A549 (cell line): ENCODE measurements around the gene ZNF346. TPM values are rescaled to one million over a fixed set of nuclear protein-coding genes. Genes with fewer than 3 reads are reported as not detected.
A peak's percentile ranks its signal among the peaks of the same experiment; 100 is the strongest.

Source experiments
- ATAC-seq, 2 experiments: fragments of 200-7000 bp in 1 of 2; fragments of >200 bp in 1 of 2; cut with Nextera tagmentation in 1 of 2; cut with Tn5 transposase in 1 of 2; 3 replicates each; pipeline versions ENCODE4 v1.8.0 to v1.9.1; 2018 to 2020; ENCODE audit warnings: mild to moderate bottlenecking in 1 of 2, moderate library complexity in 1 of 2
- CTCF ChIA-PET: fragments of 300-600 bp; sonication (Branson Sonifier 250); formaldehyde crosslinking; extraction: SDS; loops from one replicate; lab custom pipeline; 2021; ENCODE audit warnings: antibody characterized with exemption, inconsistent platforms; lab: Yijun Ruan, JAX
- POLR2A ChIA-PET: fragments of 350-600 bp; formaldehyde crosslinking; extraction: SDS; loops from one replicate; lab custom pipeline; 2021; ENCODE audit warnings: antibody characterized with exemption, inconsistent platforms; lab: Yijun Ruan, JAX
- DNase-seq, 2 experiments: peaks; one replicate each; pipeline versions ENCODE4 v3.0.0 to v3.0.0-alpha.2; 2011 to 2016; ENCODE audit warnings: low read depth in 1 of 2, low spot score in 1 of 2
- FAIRE-seq: peaks from 2 replicates; lab custom pipeline; 2011; peaks lifted over from hg19 to GRCh38; lab: Jason Lieb, UNC
- H3K27ac ChIP-seq, 2 experiments: fragments of >200 bp; sonication (Bioruptor Twin); formaldehyde crosslinking; 3 replicates each; pipeline ENCODE4 v1.5.1; 2016 to 2017
- H3K4me1 ChIP-seq: fragments of >200 bp; sonication (Bioruptor Twin); formaldehyde crosslinking; 3 replicates; pipeline ENCODE4 v1.6.1; 2016
- H3K4me2 ChIP-seq: fragments of >200 bp; sonication (Bioruptor Twin); formaldehyde crosslinking; 3 replicates; pipeline ENCODE4 v1.6.1; 2016
- H3K4me3 ChIP-seq: fragments of >200 bp; sonication (Bioruptor Twin); formaldehyde crosslinking; 3 replicates; pipeline ENCODE4 v1.5.1; 2016
- H3K9me3 ChIP-seq: fragments of >200 bp; sonication (Bioruptor Twin); formaldehyde crosslinking; 3 replicates; pipeline ENCODE4 v1.6.1; 2016
- CBX2 ChIP-seq: fragments of 200-600 bp; sonication (generic); IDR thresholded peaks from 2 replicates; pipeline ENCODE4 v1.6.1; 2016; ENCODE audit warnings: low read depth, mild to moderate bottlenecking, borderline replicate concordance
- EHF ChIP-seq: fragments of 250-450 bp; sonication (Bioruptor Pico); IDR thresholded peaks from 2 replicates; pipeline ENCODE4 v1.5.0; 2020; ENCODE audit warnings: mild to moderate bottlenecking
- EHMT2 ChIP-seq: fragments of 200-600 bp; sonication (generic); IDR thresholded peaks from 2 replicates; pipeline ENCODE4 v1.6.1; 2016; ENCODE audit warnings: antibody characterized with exemption, low read depth, mild to moderate bottlenecking, moderate library complexity
- EP300 ChIP-seq, 2 experiments: fragments of >200 bp; sonication (Bioruptor Twin); formaldehyde crosslinking; IDR thresholded peaks; 2 replicates in 1 of 2; 3 replicates in 1 of 2; pipeline ENCODE4 v1.6.1; 2016 to 2017
- FOSL2 ChIP-seq, 2 experiments: fragments of 450-650 bp in 1 of 2; fragments of >200 bp in 1 of 2; sonication (Bioruptor Twin) in 1 of 2; formaldehyde crosslinking; IDR thresholded peaks; 2 replicates each; pipeline versions ENCODE4 v1.5.0 to v1.6.1; 2016 to 2020; ENCODE audit warnings: mild to moderate bottlenecking in 1 of 2, moderate library complexity in 1 of 2
- FOXS1 ChIP-seq: fragments of 250-450 bp; sonication (Bioruptor Pico); IDR thresholded peaks from 2 replicates; pipeline ENCODE4 v1.5.0; 2020; ENCODE audit warnings: mild to moderate bottlenecking, moderate library complexity
- GATA3 ChIP-seq: IDR thresholded peaks from 2 replicates; pipeline ENCODE4 v1.6.1; 2012; ENCODE audit warnings: borderline replicate concordance
- JUNB ChIP-seq: fragments of >200 bp; sonication (Bioruptor Twin); formaldehyde crosslinking; IDR thresholded peaks from 2 replicates; pipeline ENCODE4 v1.6.1; 2016
- MAZ ChIP-seq: fragments of 150-350 bp; IDR thresholded peaks from 2 replicates; pipeline ENCODE4 v1.6.1; 2014; ENCODE audit warnings: antibody characterized with exemption, low read depth, low read length, borderline replicate concordance
- NPAS2 ChIP-seq: fragments of 250-450 bp; sonication (Bioruptor Pico); IDR thresholded peaks from 2 replicates; pipeline ENCODE4 v1.8.0; 2022; ENCODE audit warnings: mild to moderate bottlenecking, moderate library complexity, borderline replicate concordance
- PHF8 ChIP-seq: fragments of 200-600 bp; sonication (generic); IDR thresholded peaks from 2 replicates; pipeline ENCODE4 v1.6.1; 2016; ENCODE audit warnings: low read depth, mild to moderate bottlenecking, antibody characterized with exemption, moderate library complexity, borderline replicate concordance
- RNF2 ChIP-seq: fragments of 200-600 bp; sonication (generic); IDR thresholded peaks from 2 replicates; pipeline ENCODE4 v1.6.1; 2016; ENCODE audit warnings: low read depth, mild to moderate bottlenecking, antibody characterized with exemption, moderate library complexity, borderline replicate concordance
- SMC3 ChIP-seq: fragments of >200 bp; sonication (Bioruptor Twin); formaldehyde crosslinking; IDR thresholded peaks from 3 replicates; pipeline ENCODE4 v1.6.1; 2018; ENCODE audit warnings: inconsistent platforms
- TP53 ChIP-seq: fragments of 250-450 bp; sonication (Bioruptor Pico); IDR thresholded peaks from 2 replicates; pipeline ENCODE4 v1.5.0; 2021; ENCODE audit warnings: mild to moderate bottlenecking, moderate library complexity
- ZC3H11A ChIP-seq: fragments of 450-650 bp; IDR thresholded peaks from 2 replicates; pipeline ENCODE4 v1.6.1; 2014; ENCODE audit warnings: antibody characterized with exemption, mild to moderate bottlenecking
- ZNF302 ChIP-seq: fragments of 250-450 bp; sonication (Bioruptor Pico); IDR thresholded peaks from 2 replicates; pipeline ENCODE4 v1.9.0; 2021; ENCODE audit warnings: inconsistent platforms, mild to moderate bottlenecking, moderate library complexity
- ZSCAN20 ChIP-seq: fragments of 250-450 bp; sonication (Bioruptor Pico); IDR thresholded peaks from 2 replicates; pipeline ENCODE4 v1.8.0; 2022; ENCODE audit warnings: mild to moderate bottlenecking, moderate library complexity
- WGBS: methylation state at CpG from one replicate; pipeline ENCODE4 v1.1.6; 2017; ENCODE audit errors: missing lambda C conversion rate; 5-methylcytosine and 5-hydroxymethylcytosine counted together
- polyA plus RNA-seq, 4 experiments: library from polyadenylated mRNA; depleted of rRNA in 3 of 4; stranded (reverse); fragments of >200 nt; fragmentation: RNase III in 1 of 4; extraction: RNeasy Plus Mini Kit Qiagen cat#74134 plus additional on column Dnase treatment in 1 of 4; gene quantifications; 2 replicates in 3 of 4; 3 replicates in 1 of 4; pipeline ENCODE4 v1.2.3, GENCODE V29; 2011 to 2017
- TF ChIP-seq, protein P1 (sequence below): fragments of 150-350 bp; IDR thresholded peaks from 2 replicates; pipeline ENCODE4 v1.6.1; 2014; ENCODE audit warnings: low read depth, mild to moderate bottlenecking, low read length
- TF ChIP-seq, protein P2 (sequence below): fragments of >200 bp; sonication (Bioruptor Twin); formaldehyde crosslinking; IDR thresholded peaks from 2 replicates; pipeline ENCODE4 v1.6.1; 2016
- TF ChIP-seq, protein P3 (sequence below): IDR thresholded peaks from 2 replicates; pipeline ENCODE4 v1.6.1; 2012; ENCODE audit warnings: low read depth, borderline replicate concordance
- TF ChIP-seq, protein P4 (sequence below): fragments of >200 bp; sonication (Bioruptor Twin); formaldehyde crosslinking; IDR thresholded peaks from 3 replicates; pipeline ENCODE4 v1.6.1; 2016
- TF ChIP-seq, protein P5 (sequence below): IDR thresholded peaks from 2 replicates; pipeline ENCODE4 v1.6.1; 2012
- TF ChIP-seq, protein P6 (sequence below): fragments of 450-650 bp; IDR thresholded peaks from 2 replicates; pipeline ENCODE4 v1.6.1; 2014; ENCODE audit warnings: antibody characterized with exemption

Gene ZNF346
- polyA plus RNA-seq, 2 of the 4 experiments (the other 2 are of a cell fraction): 13.5 to 14.1 TPM

DNA sequence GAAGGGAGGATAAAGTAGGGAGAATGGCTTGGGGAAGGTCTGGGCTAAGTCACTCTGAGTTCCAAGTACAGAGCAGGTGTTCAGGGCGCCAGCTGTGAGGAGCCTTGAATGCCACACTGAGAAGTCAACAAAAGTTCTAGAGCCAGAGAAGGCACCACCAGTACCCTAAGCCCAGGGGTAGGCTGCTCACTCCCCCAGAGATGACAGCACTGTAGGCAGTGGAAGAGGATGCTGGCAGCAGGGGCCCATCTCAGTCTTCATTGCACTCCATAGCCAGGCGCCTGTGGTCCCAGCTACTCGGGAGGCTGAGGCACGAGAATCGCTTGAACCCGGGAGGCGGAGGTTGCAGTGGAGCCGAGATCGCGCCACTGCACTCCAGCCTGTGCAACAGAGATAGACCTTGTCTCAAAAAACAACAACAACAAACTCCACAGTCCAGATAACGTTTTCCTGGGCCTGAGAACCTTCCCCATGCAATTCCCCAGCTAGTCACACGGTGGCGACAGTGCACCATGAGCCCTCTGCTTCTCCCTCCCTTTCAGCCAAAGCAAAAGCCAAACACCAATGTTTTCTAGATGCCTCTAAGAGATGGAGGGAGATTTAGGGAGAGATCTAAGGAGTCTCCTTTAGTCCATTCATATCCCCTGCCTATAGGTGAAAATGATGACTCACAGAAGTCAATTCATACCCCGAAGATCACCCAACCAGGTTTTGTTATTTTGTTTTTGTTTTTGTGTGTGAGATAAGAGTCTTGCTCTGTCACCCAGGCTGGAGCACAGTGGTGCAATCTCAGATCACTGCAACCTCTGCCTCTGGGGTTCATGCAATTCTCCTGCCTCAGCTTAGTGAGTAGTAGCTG, 91.3 kb downstream of the ZNF346 start (continued):
- TF ChIP-seq EHMT2 (no peak), FOXS1 (no peak), SMC3 (peak; percentile 81), ZSCAN20 (CRISPR knock-in tag) (no peak), MAZ (0 out of 2 replicates have a peak, but pooled peaks have one; percentile 73), PHF8 (no peak), CBX2 (no peak), RNF2 (no peak), EP300 (IDR thresholded peaks at IDR 0.05) (no peak), ZC3H11A (no peak), TP53 (no peak), NPAS2 (CRISPR knock-in tag) (no peak), FOSL2 (IDR thresholded peaks at IDR 0.05) (no peak), FOSL2 (CRISPR knock-in tag; IDR thresholded peaks at IDR 0.05) (peak; percentile 44), EHF (no peak)
- TF ChIP-seq, protein P1, sequence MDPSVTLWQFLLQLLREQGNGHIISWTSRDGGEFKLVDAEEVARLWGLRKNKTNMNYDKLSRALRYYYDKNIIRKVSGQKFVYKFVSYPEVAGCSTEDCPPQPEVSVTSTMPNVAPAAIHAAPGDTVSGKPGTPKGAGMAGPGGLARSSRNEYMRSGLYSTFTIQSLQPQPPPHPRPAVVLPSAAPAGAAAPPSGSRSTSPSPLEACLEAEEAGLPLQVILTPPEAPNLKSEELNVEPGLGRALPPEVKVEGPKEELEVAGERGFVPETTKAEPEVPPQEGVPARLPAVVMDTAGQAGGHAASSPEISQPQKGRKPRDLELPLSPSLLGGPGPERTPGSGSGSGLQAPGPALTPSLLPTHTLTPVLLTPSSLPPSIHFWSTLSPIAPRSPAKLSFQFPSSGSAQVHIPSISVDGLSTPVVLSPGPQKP: no peak
- TF ChIP-seq, protein P2, sequence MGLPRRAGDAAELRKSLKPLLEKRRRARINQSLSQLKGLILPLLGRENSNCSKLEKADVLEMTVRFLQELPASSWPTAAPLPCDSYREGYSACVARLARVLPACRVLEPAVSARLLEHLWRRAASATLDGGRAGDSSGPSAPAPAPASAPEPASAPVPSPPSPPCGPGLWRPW: no peak

DNA sequence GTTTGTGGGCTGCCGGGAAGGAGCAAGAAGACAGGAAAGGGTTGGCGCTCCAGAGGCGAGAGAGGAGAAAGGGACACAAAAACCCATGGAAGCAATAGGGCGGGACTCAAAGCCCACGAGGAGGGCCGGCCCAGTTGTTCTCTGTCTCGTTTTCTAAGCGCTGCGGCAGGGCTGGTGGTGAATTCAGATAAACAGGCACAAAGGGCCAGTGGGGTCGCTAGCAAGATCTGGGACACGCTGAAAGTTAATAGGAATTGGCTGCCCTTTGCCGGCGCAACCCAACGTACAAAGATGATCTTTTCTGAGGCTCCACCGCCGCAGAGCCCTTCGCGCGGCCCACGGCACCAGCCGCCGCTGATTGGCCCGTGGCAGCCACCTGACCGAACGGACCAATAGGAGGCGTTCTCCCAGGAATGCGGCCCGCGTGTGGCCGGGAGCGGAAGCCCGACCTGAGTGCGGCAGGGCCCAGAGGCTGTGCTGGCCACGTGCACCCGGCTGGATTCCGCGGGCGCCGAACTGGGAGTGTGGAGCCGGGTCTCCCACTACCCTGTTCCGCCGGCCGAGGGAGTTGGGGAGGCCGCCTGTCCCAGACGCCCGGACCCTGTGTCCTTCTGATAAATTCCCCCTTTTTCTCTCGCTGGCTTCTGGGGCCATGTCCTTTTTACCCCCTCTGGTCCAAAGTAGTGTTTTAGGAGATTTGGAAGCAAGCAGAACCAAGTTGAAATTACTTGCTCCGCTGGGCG, 94.3 kb downstream of the ZNF346 start:
- Histone ChIP-seq H3K4me2 (no peak overlapping the region), H3K4me3 (no peak overlapping the region), H3K27ac (no peak overlapping the region), H3K4me1 (no peaks in the 10 kb centered on the region), H3K9me3 (no peaks in the 10 kb centered on the region)
- CTCF ChIA-PET: no interaction called here
- FAIRE-seq (no peak), ATAC-seq (peak in 1 of 2 experiments; percentile 53; a peak in 3 of 6 replicates), DNase-seq (no peak)
- WGBS: 87% methylated on average over 49 of the region's 49 CpGs
- TF ChIP-seq JUNB: no peak
- TF ChIP-seq GATA3: no peak
- no peak for TF ChIP-seq PHF8
- TF ChIP-seq, protein P3, sequence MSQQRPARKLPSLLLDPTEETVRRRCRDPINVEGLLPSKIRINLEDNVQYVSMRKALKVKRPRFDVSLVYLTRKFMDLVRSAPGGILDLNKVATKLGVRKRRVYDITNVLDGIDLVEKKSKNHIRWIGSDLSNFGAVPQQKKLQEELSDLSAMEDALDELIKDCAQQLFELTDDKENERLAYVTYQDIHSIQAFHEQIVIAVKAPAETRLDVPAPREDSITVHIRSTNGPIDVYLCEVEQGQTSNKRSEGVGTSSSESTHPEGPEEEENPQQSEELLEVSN: peak; percentile 45; the same call in 1 of the 2 replicates
- TF ChIP-seq, protein P4, sequence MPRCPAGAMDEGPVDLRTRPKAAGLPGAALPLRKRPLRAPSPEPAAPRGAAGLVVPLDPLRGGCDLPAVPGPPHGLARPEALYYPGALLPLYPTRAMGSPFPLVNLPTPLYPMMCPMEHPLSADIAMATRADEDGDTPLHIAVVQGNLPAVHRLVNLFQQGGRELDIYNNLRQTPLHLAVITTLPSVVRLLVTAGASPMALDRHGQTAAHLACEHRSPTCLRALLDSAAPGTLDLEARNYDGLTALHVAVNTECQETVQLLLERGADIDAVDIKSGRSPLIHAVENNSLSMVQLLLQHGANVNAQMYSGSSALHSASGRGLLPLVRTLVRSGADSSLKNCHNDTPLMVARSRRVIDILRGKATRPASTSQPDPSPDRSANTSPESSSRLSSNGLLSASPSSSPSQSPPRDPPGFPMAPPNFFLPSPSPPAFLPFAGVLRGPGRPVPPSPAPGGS: no peak
- TF ChIP-seq, protein P5, sequence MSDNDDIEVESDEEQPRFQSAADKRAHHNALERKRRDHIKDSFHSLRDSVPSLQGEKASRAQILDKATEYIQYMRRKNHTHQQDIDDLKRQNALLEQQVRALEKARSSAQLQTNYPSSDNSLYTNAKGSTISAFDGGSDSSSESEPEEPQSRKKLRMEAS: peak; percentile 48; the same call in 1 of the 2 replicates
- TF ChIP-seq, protein P6, sequence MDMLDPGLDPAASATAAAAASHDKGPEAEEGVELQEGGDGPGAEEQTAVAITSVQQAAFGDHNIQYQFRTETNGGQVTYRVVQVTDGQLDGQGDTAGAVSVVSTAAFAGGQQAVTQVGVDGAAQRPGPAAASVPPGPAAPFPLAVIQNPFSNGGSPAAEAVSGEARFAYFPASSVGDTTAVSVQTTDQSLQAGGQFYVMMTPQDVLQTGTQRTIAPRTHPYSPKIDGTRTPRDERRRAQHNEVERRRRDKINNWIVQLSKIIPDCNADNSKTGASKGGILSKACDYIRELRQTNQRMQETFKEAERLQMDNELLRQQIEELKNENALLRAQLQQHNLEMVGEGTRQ: peak; percentile 70; the same call in 1 of the 2 replicates
- no peak for TF ChIP-seq ZNF302 (CRISPR knock-in tag)
- no peak for TF ChIP-seq SMC3
- POLR2A ChIA-PET: no interaction called here
